HG03280 (cell line): ENCODE measurements around the gene SLC9A9.

Source experiments
- ATAC-seq: cut with Tn5 transposase; IDR thresholded peaks from one replicate; pipeline ENCODE4 v1.9.1; 2021; ENCODE audit warnings: mild to moderate bottlenecking, moderate library complexity; ENCODE audit not compliant: unreplicated experiment

The SLC9A9 gene

DNA sequence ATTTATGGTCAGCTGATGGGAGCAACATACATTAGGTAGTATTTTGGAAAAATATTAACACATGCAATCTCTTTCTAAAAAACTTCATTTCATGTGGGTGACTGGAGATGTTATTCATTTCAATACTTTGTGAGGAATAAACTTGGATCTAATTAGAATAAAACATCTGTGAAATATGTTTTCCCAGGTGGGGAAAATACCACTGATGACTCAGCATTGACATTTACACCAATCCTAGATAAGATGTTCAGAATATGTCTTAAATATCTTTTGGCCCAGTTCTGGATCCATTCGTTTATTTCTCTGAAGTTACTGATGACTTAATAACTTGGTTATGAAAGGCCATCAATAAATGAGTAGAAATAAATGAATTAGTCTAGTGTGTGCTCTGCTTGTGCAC, 481.1 kb downstream of the SLC9A9 start:
- ATAC-seq: no peak

DNA sequence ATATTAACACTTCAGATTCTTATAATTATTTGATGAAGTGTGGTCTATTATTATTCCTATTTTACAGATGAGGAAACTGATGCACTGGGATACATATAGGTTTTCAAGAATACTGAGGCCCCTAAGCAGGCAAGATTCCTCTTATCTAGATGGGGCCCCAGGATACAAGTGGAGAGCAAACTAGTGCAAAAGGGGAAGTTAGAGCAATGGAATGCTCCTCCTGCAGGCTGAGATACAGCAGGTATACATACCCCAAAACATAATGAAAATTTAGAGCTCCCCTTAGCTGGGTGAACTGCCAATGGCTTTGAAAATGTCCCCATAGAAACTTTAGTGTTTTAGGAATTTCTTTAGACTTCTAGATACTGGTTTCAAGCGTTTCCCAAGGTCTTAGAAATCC, 481.6 kb downstream of the SLC9A9 start:
- no peak for ATAC-seq

- no peak for ATAC-seq
These were observed 484.3 kb downstream of the SLC9A9 start for GRCh38 chr3:143363949-143364348.

GRCh38 chr3:143363276-143363675, 485.0 kb downstream of the SLC9A9 start:
- no peak for ATAC-seq

GRCh38 chr3:143362115-143362991, 485.9 kb downstream of the SLC9A9 start:
- ATAC-seq: no peak

DNA sequence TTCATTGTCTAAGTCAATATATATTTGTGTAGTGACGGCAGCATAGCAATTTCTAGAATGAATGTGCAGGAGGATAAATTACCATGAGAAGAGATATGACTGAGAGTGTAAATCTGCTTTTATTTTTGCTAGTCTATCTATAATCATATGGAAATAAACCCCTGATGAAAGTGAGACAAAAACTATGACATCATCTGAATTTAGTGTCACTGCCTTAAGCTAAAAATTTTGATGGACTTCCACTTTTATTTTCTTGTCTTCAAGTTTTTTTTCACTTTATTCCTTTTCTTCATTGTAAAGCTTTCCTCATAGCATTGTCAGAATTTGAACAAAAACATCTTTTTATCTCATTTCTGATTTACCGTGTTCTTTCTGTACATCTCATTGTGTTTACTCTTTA, 486.7 kb downstream of the SLC9A9 start:
- no peak for ATAC-seq

- no peak for ATAC-seq
These were observed 488.0 kb downstream of the SLC9A9 start for GRCh38 chr3:143360244-143360643.

DNA sequence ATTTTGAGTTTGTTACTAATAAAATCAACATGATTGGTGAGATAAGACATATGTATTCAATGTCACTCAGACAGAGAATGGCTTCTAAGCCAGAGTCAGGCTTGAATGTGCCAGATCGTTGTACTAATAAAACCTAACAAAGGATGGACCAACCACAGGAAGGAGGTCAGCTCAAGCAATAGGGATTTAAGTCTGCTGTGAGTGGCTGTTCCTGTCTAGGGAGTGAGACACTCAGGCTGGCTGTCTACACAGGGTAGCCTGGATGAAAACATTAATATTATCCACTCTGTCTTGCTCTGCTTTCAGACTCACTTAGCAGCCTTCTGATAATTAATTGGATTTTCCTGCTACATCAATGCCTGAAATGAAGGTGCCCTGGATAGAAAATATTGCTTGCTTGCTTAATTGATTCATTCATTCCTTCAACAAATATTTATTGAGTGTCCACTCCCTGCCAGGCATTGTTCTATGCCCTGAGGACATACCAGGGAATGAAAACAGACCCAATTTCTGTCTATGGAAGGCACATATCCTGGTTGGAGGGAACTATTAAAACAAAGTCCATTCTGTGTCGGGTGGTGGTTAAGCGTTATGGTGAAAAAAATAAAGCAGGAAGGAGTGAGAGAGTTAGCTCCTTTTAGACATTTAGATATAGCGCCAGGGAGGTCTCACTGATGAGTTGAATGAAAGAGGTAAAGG, 489.3 kb downstream of the SLC9A9 start:
- ATAC-seq: no peak

DNA sequence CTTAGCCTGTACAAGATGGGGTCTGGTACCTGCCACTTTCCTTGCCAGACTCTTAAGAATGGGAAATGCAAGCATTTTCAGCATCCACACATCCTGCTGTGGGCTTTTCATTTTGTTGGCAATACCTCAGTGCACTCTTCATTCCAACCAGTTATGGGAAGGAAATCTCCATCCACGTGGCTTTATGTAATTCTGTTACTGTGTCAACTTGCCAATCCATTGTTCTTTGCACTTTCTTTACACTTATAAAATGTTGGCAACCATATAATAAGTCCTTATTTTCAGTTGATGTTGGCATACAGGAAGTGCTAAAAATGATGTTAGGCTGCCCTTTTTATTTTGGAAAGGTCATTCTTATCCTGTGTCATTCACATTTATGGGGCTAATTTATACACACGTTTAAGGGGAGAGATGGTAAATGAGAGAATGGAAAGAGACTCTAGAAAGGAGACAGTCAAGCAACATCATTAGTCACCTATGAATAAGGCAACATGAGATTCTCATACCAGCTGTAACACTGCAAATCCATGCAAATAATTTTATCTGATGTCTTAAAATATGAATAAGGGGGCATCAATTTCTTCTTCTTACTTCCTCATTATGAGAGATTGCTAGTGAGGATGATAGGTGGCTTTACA, 490.0 kb downstream of the SLC9A9 start:
- ATAC-seq: no peak

DNA sequence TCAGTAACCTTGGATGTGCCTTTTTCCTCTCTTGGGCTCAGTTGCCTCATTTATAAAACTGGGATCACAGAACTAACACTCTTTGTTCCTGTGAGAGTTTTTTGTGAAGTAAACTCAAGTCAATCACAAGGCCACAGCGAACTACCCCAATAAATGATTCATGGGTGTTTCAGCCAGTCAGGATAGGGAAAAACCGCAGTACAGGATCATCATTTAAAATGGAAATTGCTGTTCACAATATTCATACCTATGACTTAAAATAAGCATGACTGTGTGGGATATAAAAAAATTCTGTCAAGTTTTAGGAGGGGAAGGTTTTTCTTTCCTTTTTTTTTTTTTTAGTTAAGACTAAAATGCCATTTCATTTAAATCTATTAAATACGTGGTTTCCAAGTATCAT, 490.6 kb downstream of the SLC9A9 start:
- ATAC-seq: no peak

- no peak for ATAC-seq
These were observed 491.4 kb downstream of the SLC9A9 start for GRCh38 chr3:143356839-143357238.

DNA sequence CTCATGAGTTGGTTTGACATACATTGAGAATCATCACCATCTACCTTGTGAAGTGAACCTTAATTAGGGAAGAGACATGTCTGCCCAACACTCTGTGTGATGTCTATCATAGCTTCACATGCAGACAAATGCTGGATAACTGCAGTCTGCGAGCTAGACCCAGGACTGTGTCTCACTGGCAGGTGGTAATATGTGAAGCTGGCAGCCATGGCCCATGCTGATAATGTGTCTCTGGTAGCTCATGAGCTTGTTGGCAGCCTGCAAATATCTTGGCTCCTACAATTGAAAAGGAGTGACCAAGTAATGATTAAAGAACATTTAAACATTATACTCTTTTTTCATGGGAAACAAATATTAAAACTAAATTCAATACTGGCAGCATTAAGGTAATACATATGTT, 493.9 kb downstream of the SLC9A9 start:
- ATAC-seq: no peak

GRCh38 chr3:143352850-143353550, 495.3 kb downstream of the SLC9A9 start:
- ATAC-seq: no peak

GRCh38 chr3:143351895-143352608, 496.2 kb downstream of the SLC9A9 start:
- no peak for ATAC-seq

GRCh38 chr3:143351354-143351753, 496.9 kb downstream of the SLC9A9 start:
- ATAC-seq: no peak

DNA sequence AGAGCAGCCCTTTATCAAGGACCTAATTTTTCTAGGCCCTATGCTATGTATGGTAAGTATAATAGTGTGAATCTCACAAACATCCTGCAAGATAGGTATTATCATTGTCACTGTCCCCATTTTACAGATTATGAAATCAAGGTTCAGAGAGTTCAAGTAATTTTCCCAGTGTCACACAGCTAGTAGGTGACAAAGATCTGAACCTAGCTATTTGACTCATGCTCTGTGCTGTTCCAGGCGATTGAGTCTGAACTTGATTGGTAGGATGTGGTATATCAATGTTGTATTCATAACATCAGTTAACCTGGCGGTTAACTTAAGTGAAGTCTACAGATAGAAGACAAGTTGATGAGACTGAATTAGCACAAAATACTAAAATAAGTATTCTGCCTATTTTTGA, 498.8 kb downstream of the SLC9A9 start:
- ATAC-seq: no peak

DNA sequence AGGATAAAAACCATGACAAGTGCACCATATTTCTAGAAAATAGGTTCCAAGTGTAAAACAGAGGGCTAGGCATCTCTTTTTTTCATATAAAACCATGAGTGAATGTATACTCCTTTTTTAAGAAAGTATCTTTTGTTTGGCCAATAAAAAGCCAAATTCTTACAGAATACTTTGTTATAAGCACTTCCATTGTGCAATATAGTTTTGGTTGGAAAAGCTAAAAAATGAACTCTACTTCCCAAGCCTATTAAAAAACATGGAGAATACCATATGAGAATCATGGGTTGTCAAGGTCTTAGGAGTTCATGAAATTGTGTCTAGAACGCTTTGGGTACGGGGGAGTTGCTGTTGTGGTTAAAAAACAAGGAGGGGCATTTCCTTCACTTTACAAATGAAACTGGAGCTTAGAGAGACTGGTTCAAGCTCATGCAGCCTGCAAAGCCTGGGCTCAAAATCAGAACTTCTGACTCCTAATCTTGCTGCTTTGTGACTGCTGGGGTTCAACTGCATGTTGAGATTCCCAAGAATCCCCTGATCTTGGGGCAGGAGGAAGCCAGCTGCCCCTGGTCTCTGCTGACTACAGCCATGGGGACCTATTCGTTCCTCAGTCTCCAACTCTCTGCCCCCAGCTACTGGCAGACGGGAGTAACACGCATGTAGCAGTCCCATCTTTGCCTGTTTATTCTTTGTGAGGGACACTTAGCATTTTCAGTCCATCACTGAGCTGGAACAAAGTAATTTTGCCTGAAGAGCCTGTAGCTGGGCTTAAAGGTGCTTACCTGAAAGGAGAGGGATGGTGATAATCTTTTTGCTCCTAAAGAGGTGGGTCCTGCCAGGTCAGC, 499.6 kb downstream of the SLC9A9 start:
- ATAC-seq: no peak

DNA sequence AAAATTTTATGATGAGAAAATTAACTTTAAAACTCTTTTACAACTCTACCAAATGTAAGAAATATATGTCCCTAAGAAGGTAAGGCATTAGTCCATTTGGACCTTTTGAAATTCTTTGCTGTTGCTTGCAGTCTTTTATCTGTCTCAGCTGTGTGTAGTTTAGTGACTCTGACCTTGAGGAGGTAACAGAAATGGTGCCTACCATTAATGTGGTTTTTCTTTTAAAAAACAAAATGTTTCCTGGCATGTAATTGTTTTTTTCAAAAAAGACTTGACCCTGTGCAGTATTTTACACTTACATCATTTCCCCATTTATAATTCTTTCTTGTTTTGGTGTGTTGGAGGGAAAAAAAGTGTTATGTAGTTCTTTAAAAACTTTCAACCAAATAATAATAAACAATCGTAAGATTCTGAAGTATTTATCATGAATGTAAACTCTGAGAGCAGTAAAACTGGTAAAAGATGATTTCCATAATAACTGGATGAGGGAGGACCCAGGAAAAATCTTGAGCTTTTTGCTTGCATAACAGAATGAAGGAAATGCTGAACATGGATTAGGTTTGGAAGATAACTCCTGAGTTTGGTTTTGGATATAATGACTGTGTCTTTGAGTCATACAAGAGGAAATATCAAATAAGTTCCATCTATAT, 503.6 kb downstream of the SLC9A9 start:
- ATAC-seq: no peak

GRCh38 chr3:143343944-143344343, 504.3 kb downstream of the SLC9A9 start:
- ATAC-seq: no peak
